T-helper 9 cell (primary cell): Measurements from ENCODE around the gene CX3CR1.
"Not testable (repeated sequence)": the region's sequence is repeated elsewhere in the genome, so short reads cannot be mapped to it uniquely, and the experiment has no call there.

ENCODE experiments used
- DNase-seq: peaks from one replicate; pipeline ENCODE4 v3.0.0-alpha.2; 2020

CX3CR1 gene

DNA sequence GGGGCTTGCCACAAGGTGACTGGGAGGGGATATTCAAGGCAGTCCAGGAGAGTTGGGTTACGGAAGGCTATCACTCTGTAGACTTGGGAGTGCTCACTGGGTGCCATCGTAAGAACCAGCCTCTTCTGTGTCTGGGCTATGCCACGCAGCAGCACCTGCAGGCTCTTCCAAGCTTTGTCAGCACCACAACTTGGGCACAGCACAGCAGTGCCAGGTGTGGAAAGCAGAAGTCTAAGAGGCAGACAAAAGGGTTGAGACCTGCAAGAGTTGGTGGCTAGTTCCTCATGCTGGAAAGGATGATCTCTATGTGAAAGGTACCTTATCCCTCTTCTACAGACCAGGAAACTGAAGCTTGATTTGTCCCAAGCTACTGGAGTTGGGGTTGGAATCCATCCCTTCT, 15.8 kb downstream of the CX3CR1 start:
- DNase-seq, result no peak

DNA sequence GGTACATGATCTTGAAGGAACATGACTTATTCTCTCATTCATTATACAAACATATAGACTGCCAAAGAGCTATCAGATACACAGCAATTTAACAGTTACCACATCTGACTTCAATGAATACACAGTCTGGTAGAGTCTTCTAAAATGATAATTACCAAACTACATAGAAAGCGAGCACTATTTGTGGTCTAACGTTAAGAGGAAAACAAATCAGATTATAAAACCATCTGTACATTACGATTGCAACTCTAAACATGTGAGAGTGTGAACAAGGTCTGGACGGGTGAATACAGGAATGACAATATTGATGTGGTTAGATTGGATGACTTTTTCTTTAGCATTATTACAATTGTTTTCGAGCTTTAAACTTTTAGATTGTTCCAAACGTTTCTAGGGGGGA, 16.3 kb downstream of the CX3CR1 start:
- DNase-seq, result no peak

DNA sequence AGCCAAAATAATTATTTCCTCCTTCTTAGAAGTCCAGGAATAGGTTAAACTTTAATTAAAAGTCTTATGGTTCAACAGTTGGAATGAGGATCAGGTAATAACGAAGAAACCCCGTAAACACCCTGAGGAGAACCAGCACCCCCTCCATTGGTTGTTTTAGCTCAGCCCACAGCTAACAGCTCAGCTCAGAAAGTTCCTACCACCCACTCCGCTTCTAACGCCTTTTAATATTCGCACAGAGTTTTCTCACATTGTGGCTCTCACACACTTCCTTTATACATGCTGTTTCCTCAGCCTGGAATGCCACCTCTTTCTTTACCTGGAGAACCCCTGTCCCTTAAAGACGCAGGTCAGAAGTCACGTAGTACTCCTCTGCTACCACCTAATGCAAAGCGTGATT, 17.0 kb downstream of the CX3CR1 start:
- DNase-seq, result no peak

DNA sequence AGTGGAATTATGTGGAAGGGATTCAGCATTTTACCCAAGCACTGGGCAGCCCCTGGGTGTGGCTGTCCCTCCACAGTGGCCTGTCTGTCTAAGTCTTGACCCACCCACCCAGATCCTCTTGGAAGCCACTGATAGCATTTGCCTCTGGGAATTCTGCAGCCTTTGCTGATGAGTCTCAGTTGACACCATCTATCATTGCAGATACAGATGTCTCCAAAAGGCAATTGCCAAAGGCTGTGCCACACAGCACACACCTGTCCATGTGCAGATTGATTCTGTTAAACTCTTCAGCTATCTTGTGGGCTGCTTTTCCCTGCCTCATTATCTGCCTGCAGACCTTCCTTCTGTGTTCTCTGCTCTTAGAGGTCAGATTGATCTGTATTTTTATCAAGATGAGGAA, 18.1 kb downstream of the CX3CR1 start:
- no peak for DNase-seq

DNA sequence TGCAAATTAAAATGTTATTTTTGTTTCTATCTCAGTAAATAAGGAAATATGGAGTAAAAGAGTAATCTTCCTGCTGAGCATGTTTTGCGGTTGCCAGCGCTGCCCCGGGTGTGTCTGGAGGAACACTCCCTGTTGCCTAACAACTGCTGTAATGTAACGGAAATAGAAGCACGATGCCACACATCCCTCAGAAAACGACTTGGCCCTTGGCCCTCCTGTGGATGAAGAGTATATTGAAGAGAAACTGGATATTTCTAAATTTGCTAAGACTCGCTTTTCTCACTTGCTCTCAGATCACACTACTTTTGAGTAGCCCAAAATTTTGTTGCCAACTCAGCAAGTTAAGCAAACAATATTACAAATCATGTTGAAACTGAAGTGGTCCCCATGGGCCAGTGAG, 18.9 kb downstream of the CX3CR1 start:
- DNase-seq, result peak; percentile 51

DNA sequence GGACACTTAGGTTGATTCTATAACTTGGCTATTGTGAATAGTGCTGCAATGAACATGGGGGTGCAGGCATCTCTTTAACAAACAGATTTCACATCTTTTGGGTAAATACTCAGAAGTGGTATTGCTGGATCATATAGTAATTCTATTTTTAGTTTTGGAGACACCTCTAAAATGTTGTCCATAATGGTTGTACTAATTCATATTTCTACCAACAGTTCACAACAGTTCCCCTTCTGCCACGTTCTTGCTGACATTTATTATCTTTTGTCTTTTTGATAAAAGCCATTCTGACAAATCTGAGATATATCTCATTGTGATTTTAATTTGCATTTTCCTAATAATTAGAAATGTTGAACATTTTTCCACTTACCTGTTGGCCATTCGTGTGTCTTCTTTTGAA, 19.5 kb downstream of the CX3CR1 start:
- DNase-seq, result no peak

DNA sequence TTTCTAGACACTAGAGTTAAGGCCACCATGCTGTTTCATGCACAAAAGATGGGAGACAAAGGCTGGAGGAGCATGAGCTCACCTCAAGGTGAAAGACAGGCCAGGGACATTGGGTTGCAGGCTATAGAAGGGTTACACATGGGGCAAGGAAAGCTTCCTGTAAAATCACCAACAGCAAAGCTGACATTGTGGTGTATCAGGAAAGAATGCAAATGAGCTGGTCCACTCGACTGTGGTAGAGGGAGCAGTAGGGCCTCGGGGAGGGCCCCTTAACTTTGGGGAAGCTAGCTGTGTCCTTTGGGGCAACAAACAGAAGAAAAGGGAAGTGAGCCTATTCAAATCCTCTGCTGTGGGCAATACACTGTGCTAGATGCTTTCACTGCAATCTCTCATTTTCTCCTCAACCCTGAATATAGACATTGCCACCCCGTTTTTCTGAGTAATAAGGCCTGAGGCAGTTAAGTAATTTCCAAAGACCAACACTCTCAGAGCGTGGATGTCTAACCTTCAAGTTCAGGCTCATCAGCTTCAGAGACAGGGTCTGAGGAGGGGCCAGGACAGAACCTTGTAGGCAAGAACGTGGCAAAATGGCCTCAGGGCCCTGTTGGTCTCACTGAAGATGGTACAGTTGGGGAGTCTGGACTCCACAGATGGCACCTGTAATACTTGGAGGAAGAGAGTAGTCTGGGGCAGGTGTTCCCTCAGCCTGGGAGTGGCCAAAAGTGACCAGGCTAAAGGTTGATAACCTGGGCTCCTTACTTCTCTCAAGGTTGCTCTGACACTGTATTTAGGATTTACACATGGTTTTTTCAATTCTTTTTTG, 24.1 kb downstream of the CX3CR1 start:
- DNase-seq, result no peak

DNA sequence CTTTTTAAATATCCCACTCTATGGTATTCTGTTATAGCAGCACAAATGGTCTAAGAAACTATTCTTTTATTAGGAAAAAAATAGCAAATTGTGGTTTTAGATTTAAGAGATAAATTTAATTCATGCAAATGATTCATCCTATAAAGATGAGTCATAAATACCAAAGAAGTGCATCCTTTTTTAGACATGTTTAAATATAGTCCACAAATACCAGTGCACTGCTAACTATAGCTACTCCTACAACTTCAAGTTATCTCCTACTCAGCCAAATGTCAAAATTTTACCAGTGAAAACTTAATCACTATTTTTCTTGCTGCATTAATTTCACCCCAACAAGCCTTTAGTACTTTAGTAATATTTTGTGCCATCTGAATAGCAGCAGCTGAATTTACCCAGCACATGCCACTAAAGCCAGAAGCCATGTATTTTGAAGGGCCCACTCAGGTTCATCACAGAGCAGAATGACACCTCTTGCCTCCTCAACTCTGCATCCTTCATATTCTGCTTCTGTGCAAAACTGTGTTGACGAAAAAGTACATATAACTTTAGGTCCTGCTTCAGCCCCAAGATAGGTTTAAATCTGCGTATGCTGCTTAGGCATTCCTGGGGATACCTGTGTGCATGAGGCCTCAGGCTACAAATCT, 24.9 kb downstream of the CX3CR1 start:
- no peak for DNase-seq

DNA sequence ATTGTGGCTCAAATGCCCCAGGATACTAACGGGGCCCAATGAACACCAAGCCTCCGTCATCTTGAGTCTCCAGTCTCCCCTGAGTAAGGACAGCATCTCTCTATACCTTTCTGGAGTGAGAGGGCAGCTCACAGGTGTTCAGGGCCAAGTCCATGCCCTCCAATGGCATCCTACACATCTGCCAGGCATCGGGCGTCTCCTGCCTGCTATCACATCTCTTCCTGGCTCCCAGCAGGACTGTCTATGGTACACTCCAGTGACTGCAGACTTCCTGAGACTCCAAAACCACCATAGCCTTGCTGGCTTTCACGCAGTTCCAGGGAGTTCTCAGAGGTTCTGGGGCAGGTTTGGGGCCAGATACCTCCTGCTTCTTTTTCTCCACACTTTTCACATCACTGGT, 28.3 kb downstream of the CX3CR1 start:
- DNase-seq, result no peak

DNA sequence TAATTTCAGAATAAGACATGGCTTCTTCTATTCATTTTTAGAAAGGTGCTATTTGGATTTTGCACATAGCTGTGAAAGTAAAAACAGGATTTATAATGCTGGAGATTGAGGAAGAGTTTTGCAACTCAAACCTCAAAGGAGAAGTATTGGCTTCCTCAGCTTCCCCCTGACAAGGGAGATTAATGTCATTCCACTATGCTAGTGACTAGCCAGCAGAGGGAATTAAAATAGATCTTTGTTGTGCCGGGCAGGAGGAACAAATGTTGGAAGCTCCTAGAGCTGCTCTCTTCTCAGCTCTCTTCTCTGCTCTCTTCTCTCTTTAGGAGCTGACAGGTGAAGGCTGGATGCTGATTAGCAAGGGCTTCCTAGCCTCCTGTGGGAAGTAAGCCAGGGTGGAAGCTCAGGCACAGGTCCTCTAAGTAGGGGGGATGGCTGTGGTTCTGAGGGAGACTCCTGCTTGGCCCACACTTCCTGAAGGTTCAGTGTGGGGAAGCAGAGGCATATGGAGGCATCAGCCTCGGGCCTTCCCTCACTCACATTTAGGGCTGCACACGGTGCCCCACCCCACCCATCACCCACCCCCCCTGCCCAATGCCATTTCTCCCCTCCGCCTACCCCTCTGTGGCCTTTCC, 29.6 kb downstream of the CX3CR1 start:
- DNase-seq, result no peak

DNA sequence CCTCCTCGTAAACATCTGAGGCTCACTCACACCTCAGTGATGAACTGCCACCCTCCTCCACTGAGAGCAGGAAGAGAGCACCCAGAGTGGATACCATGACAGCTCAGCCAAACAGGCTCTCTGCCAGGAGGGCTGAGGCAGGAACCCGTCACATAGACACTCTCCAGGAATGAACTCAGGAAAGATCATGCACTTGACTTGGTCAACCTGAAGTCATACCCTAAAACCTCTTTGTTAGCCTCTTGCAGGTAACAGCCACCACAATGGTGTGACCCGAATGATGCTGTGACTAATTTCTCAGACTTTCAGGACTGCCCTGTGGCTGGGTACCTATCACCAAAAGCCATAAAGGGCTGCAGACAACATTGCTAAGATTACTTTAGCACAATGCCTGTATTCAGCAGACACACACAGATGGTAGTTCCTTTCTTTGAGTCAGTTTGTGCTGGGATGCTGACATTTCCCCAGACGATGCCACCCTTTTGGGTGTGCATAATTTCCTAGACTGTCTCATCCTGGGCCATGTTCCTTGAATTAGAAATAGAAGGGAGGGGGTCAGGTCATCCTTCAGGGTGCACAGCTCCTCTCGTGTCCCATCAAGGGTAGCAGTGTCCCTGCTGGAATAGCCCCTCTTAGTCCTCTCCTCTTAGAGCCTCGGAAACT, 30.3 kb downstream of the CX3CR1 start:
- DNase-seq, result no peak

DNA sequence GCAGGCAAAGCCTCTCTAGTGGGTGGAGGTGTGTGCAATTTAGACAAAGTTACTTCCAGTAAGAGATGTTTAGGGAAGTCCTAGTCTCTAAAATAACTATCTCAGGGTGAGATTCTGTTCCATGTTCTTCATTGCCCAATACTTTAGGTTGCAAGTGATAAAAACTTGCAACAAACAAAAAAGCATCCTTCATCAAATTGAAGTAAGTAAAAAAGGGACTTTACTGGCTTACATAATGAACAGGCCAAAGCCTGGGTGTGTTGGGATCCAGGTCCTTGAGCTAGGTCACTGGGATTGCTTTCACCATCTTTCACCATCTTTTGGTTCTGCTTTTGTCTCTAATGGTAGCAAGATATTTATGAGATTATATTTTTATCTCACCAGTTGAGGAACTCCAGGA, 38.3 kb downstream of the CX3CR1 start:
- DNase-seq, result no peak

DNA sequence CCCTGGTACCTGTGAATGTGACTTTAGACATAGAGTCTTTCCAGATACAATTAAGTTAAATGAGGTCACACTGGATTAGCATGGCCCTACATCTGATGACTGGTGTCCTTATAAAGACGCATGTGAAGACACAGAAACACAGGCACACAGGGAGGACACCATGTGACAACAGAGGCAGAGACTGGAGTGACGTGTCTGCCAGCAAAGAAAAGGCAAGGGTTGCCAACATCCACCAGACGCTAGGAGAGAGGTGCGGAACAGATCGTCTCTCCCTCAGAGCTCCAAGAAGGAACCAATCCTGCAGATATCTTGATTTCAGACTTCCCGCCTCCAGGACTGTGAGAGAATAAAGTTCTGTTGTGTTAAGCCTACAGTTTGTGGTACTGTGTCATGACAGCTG, 42.8 kb downstream of the CX3CR1 start:
- DNase-seq, result no peak

DNA sequence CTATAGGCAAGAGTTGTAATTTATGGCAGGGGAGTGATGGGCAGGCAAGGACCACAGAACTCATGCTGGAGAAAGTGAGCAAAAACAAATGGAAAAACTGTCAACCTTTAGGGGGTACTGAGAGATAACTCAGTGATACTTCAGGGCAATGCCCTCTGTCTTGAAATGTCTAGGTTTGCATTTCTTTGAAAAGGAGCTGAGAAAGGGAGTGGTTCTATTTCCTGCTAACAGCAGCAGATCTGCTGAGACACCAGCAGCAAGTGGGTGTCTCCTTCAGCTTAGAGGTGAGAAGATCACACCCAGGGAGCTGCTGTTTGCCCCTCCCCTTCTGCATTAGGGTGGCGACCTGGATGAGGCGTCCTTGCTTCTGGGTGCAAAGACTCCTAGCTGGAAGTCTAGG, 45.2 kb downstream of the CX3CR1 start:
- no peak for DNase-seq

DNA sequence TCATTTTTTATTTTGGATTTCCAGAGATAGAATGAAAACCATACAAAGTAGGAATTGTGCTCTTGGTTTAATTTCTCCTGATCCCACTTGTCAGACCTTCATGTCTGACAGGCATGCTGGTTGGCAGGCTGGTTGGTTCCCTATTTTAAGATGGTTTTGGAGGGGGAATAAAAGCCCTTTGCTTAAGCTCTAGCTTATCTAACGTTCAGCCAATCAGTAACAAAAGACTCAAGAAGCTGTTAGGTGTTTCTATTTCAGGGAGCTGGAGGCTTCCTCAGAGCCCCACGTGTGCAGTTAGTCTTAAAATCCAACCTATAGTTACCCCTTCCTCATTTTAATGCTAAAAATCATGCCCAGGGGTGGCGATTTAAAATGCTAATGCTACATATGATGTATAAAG, 47.0 kb downstream of the CX3CR1 start:
- DNase-seq, result no peak

DNA sequence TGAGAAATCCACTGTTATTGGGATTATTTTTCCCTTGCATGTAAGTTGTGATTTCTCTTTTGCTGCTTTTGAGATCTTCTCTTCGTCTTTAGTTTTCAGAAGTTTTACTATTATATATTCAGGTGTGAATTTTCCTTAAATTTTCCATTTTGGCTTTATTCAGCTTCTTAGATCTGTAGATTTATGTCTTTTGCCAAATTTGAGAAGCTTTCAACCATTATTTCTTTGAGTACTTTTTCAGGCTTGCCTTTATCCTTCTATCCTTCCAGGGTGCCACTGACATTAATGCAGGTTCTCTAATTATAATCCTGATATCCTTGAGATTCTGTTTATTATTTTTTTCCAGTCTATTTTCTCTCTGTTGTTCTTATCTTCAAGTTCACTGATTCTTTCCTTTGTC, 49.4 kb downstream of the CX3CR1 start:
- no peak for DNase-seq

DNA sequence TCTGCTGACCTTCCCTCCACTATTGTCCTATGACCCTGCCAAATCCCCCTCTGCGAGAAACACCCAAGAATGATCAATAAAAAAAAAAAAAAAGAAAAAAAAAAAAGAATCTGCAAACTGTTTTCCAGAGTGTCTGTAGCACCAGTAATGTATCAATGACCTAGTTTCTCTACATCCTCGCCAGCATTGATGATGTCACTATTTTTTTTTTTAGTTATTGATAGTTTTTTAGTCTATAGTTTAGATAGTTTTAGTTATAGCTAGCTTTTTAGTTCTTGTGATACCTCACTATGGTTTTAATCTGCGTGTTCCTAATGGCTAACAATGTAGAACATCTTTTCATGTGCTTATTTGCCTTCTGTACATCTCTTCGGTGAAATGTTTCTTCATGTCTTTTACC, 51.3 kb downstream of the CX3CR1 start:
- DNase-seq, result no peak

DNA sequence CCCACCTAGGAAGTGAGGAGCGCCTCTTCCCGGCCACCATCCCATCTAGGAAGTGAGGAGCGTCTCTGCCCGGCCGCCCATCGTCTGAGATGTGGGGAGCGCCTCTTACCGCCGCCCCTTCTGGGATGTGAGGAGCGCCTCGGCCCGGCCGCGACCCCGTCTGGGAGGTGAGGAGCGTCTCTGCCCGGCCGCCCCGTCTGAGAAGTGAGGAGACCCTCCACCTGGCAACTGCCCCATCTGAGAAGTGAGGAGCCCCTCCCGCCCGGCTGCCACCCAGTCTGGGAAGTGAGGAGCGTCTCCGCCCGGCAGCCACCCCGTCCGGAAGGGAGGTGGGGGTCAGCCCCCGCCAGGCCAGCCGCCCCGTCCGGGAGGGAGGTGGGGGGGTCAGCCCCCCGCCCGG, 52.2 kb downstream of the CX3CR1 start:
- DNase-seq, result not testable (repeated sequence)

DNA sequence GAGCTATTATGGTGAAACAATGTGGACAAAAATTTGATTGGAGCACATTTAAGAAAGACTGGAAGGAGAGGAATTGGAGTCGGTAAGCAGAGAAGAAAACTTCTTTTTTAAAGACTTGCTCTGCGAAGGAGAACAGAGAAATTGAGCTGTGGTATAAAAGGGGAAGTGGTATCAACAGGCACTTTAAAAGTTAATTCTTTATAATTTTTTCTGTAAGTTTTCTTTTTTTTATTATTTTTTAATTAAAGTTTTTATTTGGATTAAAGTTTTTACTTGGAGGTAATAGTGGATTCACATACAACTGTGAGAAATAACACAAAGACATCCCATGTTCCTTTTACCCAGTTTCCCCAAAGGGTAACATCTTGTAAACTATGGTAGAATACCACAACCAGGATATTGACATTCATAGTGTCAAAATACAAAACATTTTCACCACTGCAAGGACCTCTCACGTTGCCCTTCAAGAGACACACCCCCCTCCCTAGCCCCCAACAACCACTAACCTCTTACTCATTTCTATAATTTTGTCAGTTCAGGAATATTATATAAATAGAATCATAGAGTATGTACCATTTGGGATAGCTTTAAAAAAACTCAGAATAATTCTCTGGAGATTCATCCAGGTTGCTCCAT, 53.6 kb downstream of the CX3CR1 start:
- no peak for DNase-seq

DNA sequence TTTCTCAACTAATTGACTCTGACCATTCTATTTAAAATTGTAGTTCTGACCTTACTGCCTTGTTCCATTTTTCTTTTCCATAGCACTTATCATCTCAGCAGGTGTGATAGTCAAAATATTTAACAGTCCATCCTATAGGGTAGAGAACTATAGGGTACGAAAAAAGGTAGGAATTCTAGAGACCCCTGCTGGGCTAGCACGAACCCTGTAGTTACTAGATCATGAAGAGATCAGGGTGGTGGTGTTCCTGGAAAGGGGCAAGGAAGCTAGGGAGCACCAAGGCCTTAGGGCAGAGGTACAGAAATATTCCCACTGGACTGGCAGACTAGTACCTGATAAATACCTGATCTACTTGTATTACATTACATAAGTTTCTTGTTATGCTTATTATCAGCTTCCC, 55.5 kb downstream of the CX3CR1 start:
- DNase-seq, result no peak

DNA sequence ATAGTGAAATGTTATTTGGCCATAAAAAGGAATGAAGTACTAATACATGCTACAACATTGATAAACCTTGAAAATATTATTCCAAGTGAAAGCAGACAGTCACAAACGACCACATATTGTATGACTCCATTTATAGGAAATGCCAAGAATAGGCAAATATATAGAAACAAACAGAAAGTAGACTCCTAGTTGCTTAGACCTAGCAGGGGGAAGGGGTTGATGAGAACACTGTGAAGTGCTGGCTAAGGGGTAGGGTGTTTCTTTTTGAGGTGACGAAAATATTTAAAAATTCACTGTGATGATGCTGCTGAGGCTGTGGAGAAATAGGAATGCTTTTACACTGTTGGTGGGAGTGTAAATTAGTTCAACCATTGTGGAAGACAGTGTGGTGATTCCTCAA, 56.9 kb downstream of the CX3CR1 start:
- no peak for DNase-seq

DNA sequence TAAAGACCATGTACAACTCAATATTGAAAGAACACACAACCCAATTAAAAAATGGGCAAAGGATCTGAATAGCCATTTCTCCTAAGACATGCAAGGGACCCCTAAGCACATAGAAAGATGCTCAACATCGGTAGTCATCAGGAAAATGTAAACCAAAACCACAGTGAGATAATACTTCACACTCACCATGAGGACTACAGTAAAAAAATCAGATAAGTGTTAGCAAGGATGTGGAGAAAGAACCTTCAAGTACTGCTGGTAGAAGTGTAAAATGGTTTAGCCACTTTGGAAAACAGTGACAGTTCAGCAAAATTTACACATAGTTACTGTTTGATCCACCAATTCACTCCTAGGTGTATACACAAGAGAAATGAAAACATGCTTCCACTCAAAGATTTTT, 57.4 kb downstream of the CX3CR1 start:
- DNase-seq, result no peak

DNA sequence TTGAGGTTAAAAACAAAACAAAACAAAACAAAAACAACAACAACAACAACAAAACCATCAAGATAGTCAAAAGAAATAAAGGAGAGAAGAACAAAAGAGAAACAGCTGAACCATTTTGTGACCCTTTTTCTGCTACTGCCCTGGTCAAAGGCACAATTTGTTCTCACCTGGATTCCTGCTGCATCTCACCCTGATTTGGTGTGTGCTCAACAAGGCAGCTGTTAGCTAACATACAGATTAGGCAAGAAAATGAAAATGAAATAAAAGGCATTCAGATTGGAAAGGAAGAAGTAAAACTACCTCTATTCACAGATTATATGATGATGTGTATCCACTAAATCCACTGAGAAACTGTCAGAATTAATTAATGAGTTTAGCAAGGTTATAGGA, 58.7 kb downstream of the CX3CR1 start:
- DNase-seq, result no peak
